CD14-positive monocyte (primary cell): ENCODE results near the gene DCAKD. TPM values are rescaled to one million over a fixed set of nuclear protein-coding genes. Genes with fewer than 3 reads are reported as not detected.

ENCODE experiments used
- DNase-seq, 3 donors: peaks; one replicate each; pipeline ENCODE4 v3.0.0-alpha.2; 2011 to 2022
- H2AFZ ChIP-seq: 2 replicates; pipeline ENCODE4 v1.6.0; 2012; ENCODE audit warnings: mild to moderate bottlenecking, low read depth, low read length, inconsistent platforms; ENCODE audit not compliant: insufficient read depth, poor library complexity, severe bottlenecking
- H3K27ac ChIP-seq, 2 donors: 1 replicate in 1 of 2; 2 replicates in 1 of 2; pipeline ENCODE4 v1.5.1; 2012 to 2013; ENCODE audit warnings: low read length in 2 of 2, control low read depth in 1 of 2, inconsistent platforms in 1 of 2, low read depth in 1 of 2, mild to moderate bottlenecking in 1 of 2
- H3K27me3 ChIP-seq, 2 donors: one replicate each; pipeline versions ENCODE4 v1.6.0 to v1.6.1; 2011 to 2013; ENCODE audit warnings: low read length in 2 of 2; ENCODE audit not compliant: control insufficient read depth in 2 of 2, insufficient read depth in 2 of 2
- H3K36me3 ChIP-seq, 2 donors: replicated peaks in 1 of 2; 1 replicate in 1 of 2; 2 replicates in 1 of 2; pipeline versions ENCODE4 v1.5.1 to v1.6.1; 2012 to 2013; ENCODE audit warnings: low read length in 2 of 2, control low read depth in 1 of 2, inconsistent platforms in 1 of 2, mild to moderate bottlenecking in 1 of 2; ENCODE audit not compliant: insufficient read depth in 2 of 2, control insufficient read depth in 1 of 2
- H3K4me1 ChIP-seq, 2 donors: 1 replicate in 1 of 2; 2 replicates in 1 of 2; pipeline versions ENCODE4 v1.5.1 to v1.6.1; 2012 to 2013; ENCODE audit warnings: low read length in 2 of 2, control low read depth in 1 of 2, inconsistent platforms in 1 of 2, mild to moderate bottlenecking in 1 of 2, moderate library complexity in 1 of 2; ENCODE audit not compliant: insufficient read depth in 2 of 2, control insufficient read depth in 1 of 2
- H3K4me2 ChIP-seq: replicated peaks from 2 replicates; pipeline ENCODE3; 2012; ENCODE audit warnings: low read length, moderate library complexity, mild to moderate bottlenecking; ENCODE audit not compliant: poor library complexity, severe bottlenecking; ENCODE audit errors: extremely low read depth
- H3K4me3 ChIP-seq, 3 experiments: fragments of 200-600 bp in 1 of 3; sonication (generic) in 1 of 3; replicated peaks in 1 of 3; 1 replicate in 2 of 3; 2 replicates in 1 of 3; pipeline ENCODE4 v1.5.1; 2011 to 2013; ENCODE audit warnings: low read length in 3 of 3, mild to moderate bottlenecking in 3 of 3, control low read depth in 2 of 3, low read depth in 2 of 3, inconsistent platforms in 1 of 3, moderate library complexity in 1 of 3
- H3K79me2 ChIP-seq: 2 replicates; pipeline ENCODE4 v1.6.0; 2012; ENCODE audit warnings: mild to moderate bottlenecking, control low read depth, inconsistent platforms, low read length, moderate library complexity; ENCODE audit not compliant: insufficient read depth
- H3K9ac ChIP-seq: 2 replicates; pipeline ENCODE4 v1.6.0; 2017; ENCODE audit warnings: low read length, mild to moderate bottlenecking; ENCODE audit not compliant: insufficient read depth, poor library complexity, severe bottlenecking
- H3K9me3 ChIP-seq, 2 donors: replicated peaks in 1 of 2; 1 replicate in 1 of 2; 2 replicates in 1 of 2; pipeline versions ENCODE4 v1.5.1 to v1.6.1; 2012 to 2013; ENCODE audit warnings: low read length in 2 of 2, control low read depth in 1 of 2; ENCODE audit not compliant: control insufficient read depth in 1 of 2, insufficient read depth in 1 of 2
- H4K20me1 ChIP-seq: 2 replicates; pipeline ENCODE4 v1.6.0; 2012; ENCODE audit warnings: mild to moderate bottlenecking, low read length, control low read depth, moderate library complexity; ENCODE audit not compliant: insufficient read depth
- H3K27ac Mint-ChIP-seq, 7 donors: one replicate each; pipeline ENCODE4 v1.8.0; 2020; ENCODE audit warnings: mild to moderate bottlenecking in 7 of 7, mixed read lengths in 7 of 7, moderate library complexity in 6 of 7, inconsistent platforms in 2 of 7
- H3K27me3 Mint-ChIP-seq, 3 donors: one replicate each; pipeline ENCODE4 v1.8.0; 2021 to 2022; ENCODE audit warnings: low read depth in 3 of 3, mild to moderate bottlenecking in 3 of 3, mixed read lengths in 3 of 3, moderate library complexity in 3 of 3, inconsistent platforms in 1 of 3
- H3K36me3 Mint-ChIP-seq, 2 donors: one replicate each; pipeline ENCODE4 v1.8.0; 2020; ENCODE audit warnings: mixed read lengths in 2 of 2, inconsistent platforms in 1 of 2, mild to moderate bottlenecking in 1 of 2
- H3K4me1 Mint-ChIP-seq: one replicate; pipeline ENCODE4 v1.8.0; 2020; ENCODE audit warnings: mild to moderate bottlenecking, mixed read lengths
- H3K4me3 Mint-ChIP-seq, 2 donors: one replicate each; pipeline ENCODE4 v1.8.0; 2020; ENCODE audit warnings: mild to moderate bottlenecking in 2 of 2, mixed read lengths in 2 of 2, moderate library complexity in 1 of 2
- H3K9me3 Mint-ChIP-seq, 7 donors: one replicate each; pipeline ENCODE4 v1.8.0; 2020 to 2022; ENCODE audit warnings: mixed read lengths in 7 of 7, mild to moderate bottlenecking in 6 of 7, moderate library complexity in 6 of 7, inconsistent platforms in 2 of 7
- WGBS: methylation state at CpG from one replicate; pipeline ENCODE4 v1.1.5; 2013; ENCODE audit warnings: missing lambda C conversion rate; ENCODE audit not compliant: insufficient coverage; 5-methylcytosine and 5-hydroxymethylcytosine counted together
- intact Hi-C, 2 donors: fragments of 100-400 bp; cut with micrococcal nuclease; formaldehyde crosslinking; loops; one replicate each; pipeline versions ENCODE4 v1.15.0 to v1.15.1; 2023
- polyA plus RNA-seq, 3 donors: library from polyadenylated mRNA; depleted of rRNA in 1 of 3; unstranded in 2 of 3; stranded (reverse) in 1 of 3; fragments of 300-500 nt in 2 of 3; fragments of >200 nt in 1 of 3; fragmentation: Illumina TruSeq in 2 of 3; gene quantifications; 1 replicate in 2 of 3; 2 replicates in 1 of 3; pipeline ENCODE4 v1.2.3, GENCODE V29; 2012 to 2021
- TF ChIP-seq, protein P1 (sequence below): fragments of 200-600 bp; IDR thresholded peaks from one replicate; pipeline ENCODE4 v1.8.0; 2022; ENCODE audit warnings: antibody characterized with exemption, mild to moderate bottlenecking

Gene DCAKD
- polyA plus RNA-seq, 3 donors = 6.6 to 10.0 (median 8.7) TPM

DNA sequence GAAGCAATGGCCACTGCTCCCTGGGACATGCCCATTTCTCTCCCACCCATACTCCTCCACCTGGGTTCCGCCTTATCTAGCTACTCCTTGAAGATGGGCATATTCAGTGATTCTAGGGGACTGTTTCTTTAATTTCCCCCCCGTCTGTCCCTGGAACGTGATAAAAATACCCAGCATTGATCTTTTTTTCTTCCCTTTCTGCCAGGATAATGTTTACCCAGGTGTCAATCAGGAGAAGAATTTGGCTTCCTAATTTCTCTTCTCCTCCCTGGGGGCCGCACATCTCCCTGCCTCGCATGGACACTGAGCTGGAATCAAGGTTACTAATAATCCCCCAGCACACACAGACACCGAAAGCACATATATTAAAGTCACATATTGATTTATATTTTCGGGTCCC is 35.2 kb downstream of the DCAKD start:
- H4K20me1 ChIP-seq = no peaks in the 10 kb centered on the region
- Mint-ChIP-seq H3K4me3 (no peak overlapping the region), H3K4me1 (peaks cover 23% of the 10 kb centered on the region), H3K27ac (peak overlapping the region in 1 of 7 donors; percentile 68), H3K9me3 (peaks cover 0 to 20% (median 8%) of the 10 kb centered on the region in 7 donors), H3K27me3 (peaks cover 33 to 45% (median 37%) of the 10 kb centered on the region in 3 donors), H3K36me3 (peaks cover 3 to 16% of the 10 kb centered on the region in 2 donors)
- H3K36me3 ChIP-seq = no peaks in the 10 kb centered on the region
- no peak overlapping the region for H3K27ac ChIP-seq
- H3K9me3 ChIP-seq = peaks cover 0 to 9% of the 10 kb centered on the region in 2 donors
- no peak overlapping the region for H3K9ac ChIP-seq
- peaks cover 29 to 34% of the 10 kb centered on the region in 2 donors for H3K27me3 ChIP-seq
- TF ChIP-seq, protein P1, sequence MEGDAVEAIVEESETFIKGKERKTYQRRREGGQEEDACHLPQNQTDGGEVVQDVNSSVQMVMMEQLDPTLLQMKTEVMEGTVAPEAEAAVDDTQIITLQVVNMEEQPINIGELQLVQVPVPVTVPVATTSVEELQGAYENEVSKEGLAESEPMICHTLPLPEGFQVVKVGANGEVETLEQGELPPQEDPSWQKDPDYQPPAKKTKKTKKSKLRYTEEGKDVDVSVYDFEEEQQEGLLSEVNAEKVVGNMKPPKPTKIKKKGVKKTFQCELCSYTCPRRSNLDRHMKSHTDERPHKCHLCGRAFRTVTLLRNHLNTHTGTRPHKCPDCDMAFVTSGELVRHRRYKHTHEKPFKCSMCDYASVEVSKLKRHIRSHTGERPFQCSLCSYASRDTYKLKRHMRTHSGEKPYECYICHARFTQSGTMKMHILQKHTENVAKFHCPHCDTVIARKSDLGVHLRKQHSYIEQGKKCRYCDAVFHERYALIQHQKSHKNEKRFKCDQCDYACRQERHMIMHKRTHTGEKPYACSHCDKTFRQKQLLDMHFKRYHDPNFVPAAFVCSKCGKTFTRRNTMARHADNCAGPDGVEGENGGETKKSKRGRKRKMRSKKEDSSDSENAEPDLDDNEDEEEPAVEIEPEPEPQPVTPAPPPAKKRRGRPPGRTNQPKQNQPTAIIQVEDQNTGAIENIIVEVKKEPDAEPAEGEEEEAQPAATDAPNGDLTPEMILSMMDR = no peak
- no peaks in the 10 kb centered on the region for H3K79me2 ChIP-seq
- WGBS = no CpG with 5 or more reads among the region's 7 CpGs
- no peak overlapping the region for H3K4me3 ChIP-seq
- no peak overlapping the region for H2AFZ ChIP-seq
- DNase-seq = no peak
- H3K4me2 ChIP-seq = no peak overlapping the region
- H3K4me1 ChIP-seq = peaks cover 11 to 17% of the 10 kb centered on the region in 2 donors
- intact Hi-C loops = no loop called here

DNA sequence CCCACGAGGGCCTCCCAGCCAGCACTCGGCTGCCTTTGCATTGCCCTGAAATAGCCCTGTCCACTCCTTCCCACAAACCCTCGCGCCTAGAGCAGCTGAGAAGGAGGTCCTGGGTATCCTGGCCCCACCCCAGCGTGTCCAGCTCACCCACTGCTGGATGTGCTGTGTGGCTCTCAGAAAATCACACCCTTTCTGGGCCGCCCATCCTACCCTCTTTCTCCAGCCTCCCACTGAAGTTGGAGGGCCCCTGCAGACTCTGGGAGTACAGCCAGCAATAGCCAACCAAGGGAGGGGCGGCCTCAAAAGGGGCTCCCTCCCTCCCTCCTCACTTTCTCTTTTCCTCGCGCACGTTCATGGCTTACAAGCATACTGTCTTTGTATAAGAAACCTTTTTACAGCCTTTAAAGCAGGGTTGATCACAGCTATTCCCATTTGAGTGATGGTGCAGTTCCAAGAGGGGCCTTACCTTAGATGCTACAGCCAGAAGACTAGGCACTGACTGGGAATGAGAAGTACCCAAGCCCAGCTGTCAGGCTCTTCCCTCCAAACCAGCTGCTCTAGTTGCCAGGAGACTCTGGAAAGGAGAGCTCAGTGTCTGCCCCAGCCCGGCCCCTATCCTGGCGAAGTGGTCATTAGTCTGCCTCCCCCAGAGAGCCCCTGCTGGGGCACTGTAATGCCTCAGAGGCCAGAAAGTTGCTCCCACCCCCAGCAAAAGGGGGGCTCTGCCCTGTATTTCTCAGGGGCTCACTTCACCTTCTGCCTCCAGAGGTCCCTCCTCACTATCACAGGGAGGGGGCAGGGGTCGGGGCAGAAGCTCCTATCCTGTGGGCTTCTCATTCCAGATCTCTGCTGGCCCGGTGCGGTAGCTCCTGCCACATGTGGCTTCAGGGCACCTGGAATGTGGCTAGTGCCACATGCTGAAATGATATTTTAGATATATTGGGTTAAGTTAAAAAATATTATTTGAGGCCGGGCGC is 38.1 kb downstream of the DCAKD start:
- Histone ChIP-seq H3K27me3 (peaks cover 6 to 9% of the 10 kb centered on the region in 2 donors), H2AFZ (no peak overlapping the region), H3K79me2 (no peaks in the 10 kb centered on the region), H3K4me2 (no peak overlapping the region), H3K9ac (no peak overlapping the region), H3K9me3 (no peaks in the 10 kb centered on the region), H3K36me3 (no peaks in the 10 kb centered on the region), H3K27ac (no peak overlapping the region), H3K4me3 (no peak overlapping the region), H3K4me1 (no peaks in the 10 kb centered on the region), H4K20me1 (no peaks in the 10 kb centered on the region)
- intact Hi-C loops = no loop called here
- Mint-ChIP-seq H3K36me3 (peaks cover 0 to 2% of the 10 kb centered on the region in 2 donors), H3K4me3 (no peak overlapping the region), H3K4me1 (peaks cover 6% of the 10 kb centered on the region), H3K27ac (no peak overlapping the region), H3K27me3 (peaks cover 9 to 23% (median 9%) of the 10 kb centered on the region in 3 donors), H3K9me3 (peaks cover 0 to 5% (median 0%) of the 10 kb centered on the region in 7 donors)
- WGBS = 82% methylated on average over 9 of the region's 17 CpGs
- TF ChIP-seq, protein P1 = no peak
- DNase-seq = no peak
